Measurements from ENCODE around the gene GABRB1. TPM values are rescaled to one million over a fixed set of nuclear protein-coding genes. Genes with fewer than 3 reads are reported as not detected.
A peak's percentile ranks its signal among the peaks of the same experiment; 100 is the strongest.

The GABRB1 gene
- total and polyA plus RNA-seq, 2 of the 8 experiments (the other 6 are each of a cell fraction or from before 2014, with no cell fraction given) = 0.22 to 0.38 TPM

- Histone ChIP-seq H3K23ac (ENCODE audit: insufficient read length) (no peak overlapping the region), H3K4ac (replicated peaks; ENCODE audit: insufficient read length, low read depth, low read length) (no peak overlapping the region), H2AFZ (ENCODE audit: low read length) (no peak overlapping the region), H2BK12ac (ENCODE audit: low read depth, low read length) (no peak overlapping the region), H3K27ac (ENCODE audit: low read depth, low read length) (no peak overlapping the region), H4K91ac (replicated peaks; ENCODE audit: insufficient read length, low read length) (no peak overlapping the region), H4K5ac (ENCODE audit: insufficient read length, low read depth, low read length) (no peak overlapping the region), H3K4me1 (replicated peaks in 1 of 4; ENCODE audit: control insufficient read depth in 3 of 4, insufficient read depth in 4 of 4, low read length in 3 of 4) (no peaks in the 10 kb centered on the region), H3K9me3 (ENCODE audit: insufficient read depth in 2 of 2, low read depth in 1 of 2, low read length in 1 of 2) (no peaks in the 10 kb centered on the region), H3K14ac (ENCODE audit: insufficient read length) (no peak overlapping the region), H3K4me2 (ENCODE audit: insufficient read depth in 1 of 2, low read depth in 2 of 2, low read length in 2 of 2) (no peak overlapping the region), H3K18ac (ENCODE audit: extremely low read depth, low read length) (no peak overlapping the region), H3K23me2 (ENCODE audit: low read depth, low read length) (no peaks in the 10 kb centered on the region; the same call in 1 of the 2 replicates), H2BK120ac (replicated peaks; ENCODE audit: low read depth, low read length) (no peak overlapping the region), H3K79me2 (ENCODE audit: control insufficient read depth in 1 of 2, insufficient read depth in 2 of 2, low read length in 2 of 2) (no peaks in the 10 kb centered on the region), H3K27me3 (replicated peaks in 1 of 4; ENCODE audit: control insufficient read depth in 3 of 4, extremely low read depth in 1 of 4, insufficient read depth in 3 of 4, low read length in 3 of 4) (no peaks in the 10 kb centered on the region), H4K8ac (ENCODE audit: extremely low read depth, insufficient read depth, low read length) (no peak overlapping the region), H3K36me3 (ENCODE audit: control insufficient read depth in 2 of 4, insufficient read depth in 4 of 4, low read length in 3 of 4) (no peaks in the 10 kb centered on the region), H3K79me1 (ENCODE audit: low read depth, low read length) (no peaks in the 10 kb centered on the region), H2AK5ac (ENCODE audit: low read depth, low read length) (no peak overlapping the region), H2BK20ac (ENCODE audit: low read length) (no peak overlapping the region), H3K4me3 (ENCODE audit: extremely low read depth in 1 of 4, insufficient read depth in 2 of 4, low read depth in 3 of 4, low read length in 4 of 4) (no peak overlapping the region), H3K56ac (replicated peaks; ENCODE audit: insufficient read length, low read depth, low read length) (no peak overlapping the region), H2BK5ac (ENCODE audit: low read depth, low read length) (no peak overlapping the region), H2BK15ac (ENCODE audit: low read length) (no peak overlapping the region), H4K20me1 (replicated peaks in 1 of 2; ENCODE audit: control insufficient read depth in 1 of 2, insufficient read depth in 2 of 2, low read length in 2 of 2) (no peaks in the 10 kb centered on the region), H3K9ac (replicated peaks in 1 of 4; ENCODE audit: extremely low read depth in 1 of 4, low read depth in 3 of 4, low read length in 3 of 4) (no peak overlapping the region)
- 100% methylated on average over 1 of the region's 1 CpG; no CpG with 5 or more reads in 1 of the 2 experiments for WGBS, 2 experiments (ENCODE audit: extremely low coverage in 1 of 2, insufficient coverage in 1 of 2, insufficient read length in 1 of 2, insufficient replicate concordance in 2 of 2, low coverage in 1 of 2, low lambda C conversion rate in 2 of 2, missing lambda C conversion rate in 1 of 2)
- ChIA-PET POLR2A (ENCODE audit: partially characterized antibody) (no interaction called here), CTCF (ENCODE audit: partially characterized antibody) (no interaction called here)
- DNase-seq (ENCODE audit: low read depth in 1 of 2, low spot score in 2 of 2) (no peak), FAIRE-seq (no peak)
- 0 out of 2 replicates have a peak, but pooled peaks have one; percentile 12 for TF ChIP-seq CEBPB (IDR thresholded peaks at IDR 0.05; ENCODE audit: low read depth, low read length)
- no peak for TF ChIP-seq RFX5 (IDR thresholded peaks at IDR 0.05; ENCODE audit: borderline replicate concordance, low read depth, low read length)
Measured at GRCh38 chr4:47222276-47222675, 190.9 kb downstream of the GABRB1 start.

Measured in H1 (cell line).